ENCODE results near the gene FRMD8.

Gene FRMD8

DNA sequence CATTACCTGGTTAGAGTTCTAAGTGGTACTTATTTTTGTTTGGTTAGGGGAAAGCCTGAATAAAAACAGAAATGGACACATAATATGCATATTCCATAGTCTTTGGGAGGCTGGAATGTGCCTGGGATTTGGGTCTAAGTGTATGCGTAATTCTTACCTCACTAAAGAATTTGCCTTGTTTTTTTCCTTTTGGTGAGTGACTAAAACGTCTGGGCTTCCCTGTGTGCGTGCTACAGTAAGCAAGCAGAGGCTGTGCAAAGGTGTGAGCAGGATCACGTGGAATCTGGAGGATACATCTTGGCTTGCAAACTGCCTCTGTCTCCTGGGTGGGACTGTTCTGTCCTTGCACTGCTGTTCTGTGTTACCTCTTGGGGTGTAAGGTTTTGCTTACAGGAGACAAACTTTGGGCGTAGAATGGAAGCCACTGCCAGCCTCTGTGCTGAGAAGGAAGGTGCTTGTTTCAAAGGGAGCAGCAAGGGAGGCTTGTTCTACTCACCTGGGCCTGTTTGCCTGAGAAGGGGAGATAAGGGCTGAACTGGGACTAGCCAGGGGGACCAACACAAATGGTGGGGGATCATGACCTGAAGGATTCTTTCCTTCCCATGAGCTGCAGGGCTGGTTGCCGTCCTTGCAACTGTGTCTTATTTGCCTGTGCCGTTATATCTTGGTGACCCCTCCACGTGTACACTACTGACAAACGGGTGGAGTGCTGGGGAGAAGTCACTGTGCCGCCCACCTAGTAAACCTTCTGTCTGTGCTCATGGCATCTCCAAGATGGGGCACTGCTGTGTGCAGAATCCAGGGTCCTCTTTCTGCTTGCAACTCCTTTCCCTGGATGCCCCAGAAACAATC is 40.6 kb downstream of the FRMD8 start:
- FAIRE-seq: no peak

DNA sequence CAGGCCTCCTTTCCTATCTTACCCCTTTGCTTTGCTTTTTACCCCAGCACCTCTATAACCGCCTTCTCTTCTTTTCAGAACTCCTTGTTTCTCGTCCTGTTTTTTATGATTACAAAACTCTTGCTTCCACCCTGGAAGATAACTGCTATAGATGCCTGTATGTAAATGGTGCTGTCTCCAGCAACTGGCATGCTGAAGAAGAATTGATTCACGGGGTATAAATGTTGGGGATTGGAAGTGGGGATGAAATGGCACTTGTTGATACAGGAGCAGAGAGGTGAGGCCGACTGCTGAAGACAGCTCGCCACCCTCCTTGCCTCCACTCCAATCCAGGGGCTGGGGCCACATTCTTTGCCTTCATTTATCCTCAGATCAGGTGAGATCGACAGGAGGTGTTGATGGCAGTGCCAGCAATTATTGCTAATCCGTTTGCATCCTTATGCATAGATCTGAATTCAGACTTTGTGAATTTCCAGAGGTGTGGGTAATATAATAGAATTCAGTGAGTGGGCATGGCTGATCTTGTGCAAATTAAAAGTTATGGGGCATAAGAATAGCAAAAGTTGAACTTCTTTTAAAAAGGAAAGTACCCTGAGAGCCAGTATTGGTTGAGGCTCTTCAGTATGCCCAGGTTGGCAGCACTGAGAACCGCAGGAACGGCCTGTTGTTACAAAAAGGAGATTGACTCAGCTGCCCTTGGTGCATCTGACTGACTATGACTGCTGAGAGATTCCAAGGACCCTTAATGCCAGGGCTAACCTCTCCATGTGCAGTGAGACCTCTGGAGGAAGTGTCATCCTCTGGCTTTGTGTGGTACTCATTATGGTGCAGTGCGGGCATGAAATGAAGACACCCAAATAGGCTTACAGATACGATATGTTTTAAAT is 41.5 kb downstream of the FRMD8 start:
- FAIRE-seq: no peak

DNA sequence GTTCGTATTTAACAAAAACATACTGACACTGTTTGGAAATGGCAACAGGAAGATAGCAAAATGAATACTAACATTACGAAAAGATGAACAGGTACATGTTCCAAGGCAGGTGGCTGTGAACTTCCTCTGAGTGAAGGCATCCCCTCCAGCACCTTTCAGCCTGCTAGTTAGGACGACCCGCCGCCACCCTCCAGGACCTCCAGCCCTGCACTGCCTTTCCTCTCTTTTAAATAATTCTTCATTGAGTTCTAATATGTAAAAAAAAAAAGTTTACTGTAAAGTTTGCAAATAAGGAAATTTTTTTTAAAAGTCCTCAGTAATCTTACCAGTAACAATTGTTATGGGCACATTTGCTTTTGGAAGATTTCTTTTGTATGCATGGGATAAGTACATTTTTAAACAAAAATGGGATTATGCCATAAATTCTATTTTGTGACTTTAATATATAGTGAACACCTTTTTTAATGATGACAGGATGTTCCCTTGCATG is 42.2 kb downstream of the FRMD8 start:
- no peak for FAIRE-seq

GRCh38 chr11:65429068-65429681 is 42.7 kb downstream of the FRMD8 start:
- no peak for FAIRE-seq

DNA sequence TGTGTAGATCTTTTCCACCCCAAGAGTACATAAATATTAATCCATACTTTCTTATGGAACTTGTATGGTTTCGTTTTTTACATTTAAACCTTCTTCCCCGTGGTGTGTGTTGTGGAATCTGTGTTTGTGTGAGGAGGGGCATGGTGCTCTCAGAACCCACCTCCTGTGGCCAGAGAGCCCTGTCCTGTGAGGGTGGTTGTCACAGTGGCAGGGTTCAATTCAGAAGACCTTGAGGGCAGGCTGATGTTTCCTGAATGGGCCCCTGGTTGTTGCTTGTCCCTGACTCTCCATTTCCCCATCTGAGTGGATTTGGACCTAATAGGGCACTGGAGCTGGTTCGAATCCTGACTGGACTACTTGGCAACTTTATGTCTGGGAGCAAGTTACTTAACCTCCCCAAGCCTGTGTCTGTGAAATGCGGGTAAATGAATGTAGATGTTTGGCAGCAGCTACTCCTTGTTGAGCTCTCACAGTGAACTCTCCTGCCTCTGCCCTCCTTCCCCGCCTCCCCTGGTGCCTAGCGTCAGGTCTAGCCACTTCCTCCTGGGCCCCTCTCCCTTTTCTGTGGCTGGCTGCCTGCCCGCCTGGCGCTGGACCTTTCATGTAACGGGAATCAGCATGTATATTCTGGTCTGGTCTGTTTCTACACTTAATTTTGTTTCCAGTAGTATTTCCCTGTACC is 43.4 kb downstream of the FRMD8 start:
- no peak for FAIRE-seq

DNA sequence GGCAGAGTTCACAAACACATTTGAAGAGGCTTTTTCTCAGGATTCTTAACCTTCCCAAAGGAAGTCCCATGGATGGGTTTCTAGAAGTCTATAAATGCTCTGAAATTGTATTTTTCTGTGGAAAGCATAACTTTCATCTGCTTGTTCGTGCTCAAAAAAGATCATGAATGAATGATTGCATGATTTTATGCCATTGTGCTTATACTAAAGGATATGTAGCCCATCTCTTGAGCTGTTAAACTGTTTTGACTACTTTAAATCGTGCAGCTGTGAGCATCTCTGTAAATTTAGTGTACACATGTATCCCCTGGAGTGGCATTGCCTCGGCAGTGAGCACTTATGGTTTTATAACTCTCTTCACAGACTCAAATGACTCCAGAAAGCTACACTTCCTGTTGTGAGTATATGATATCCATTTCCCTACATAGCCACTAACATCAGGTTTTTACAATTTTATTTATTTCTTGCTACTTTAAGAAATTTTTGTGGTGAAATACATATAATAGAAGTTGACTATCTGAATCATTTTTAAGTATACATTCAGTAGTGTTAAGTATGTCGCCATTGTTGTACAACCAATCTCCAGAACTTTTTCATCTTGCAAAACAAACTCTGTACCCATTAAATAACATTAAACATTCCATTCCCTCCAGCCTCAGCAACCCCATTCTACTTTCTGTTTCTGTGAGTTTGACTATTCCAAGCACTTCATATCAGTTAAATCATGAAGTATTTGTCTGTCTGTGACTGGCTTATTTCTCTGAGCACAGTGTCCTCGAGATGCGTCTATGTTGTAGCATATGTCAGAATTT is 44.2 kb downstream of the FRMD8 start:
- no peak for FAIRE-seq

DNA sequence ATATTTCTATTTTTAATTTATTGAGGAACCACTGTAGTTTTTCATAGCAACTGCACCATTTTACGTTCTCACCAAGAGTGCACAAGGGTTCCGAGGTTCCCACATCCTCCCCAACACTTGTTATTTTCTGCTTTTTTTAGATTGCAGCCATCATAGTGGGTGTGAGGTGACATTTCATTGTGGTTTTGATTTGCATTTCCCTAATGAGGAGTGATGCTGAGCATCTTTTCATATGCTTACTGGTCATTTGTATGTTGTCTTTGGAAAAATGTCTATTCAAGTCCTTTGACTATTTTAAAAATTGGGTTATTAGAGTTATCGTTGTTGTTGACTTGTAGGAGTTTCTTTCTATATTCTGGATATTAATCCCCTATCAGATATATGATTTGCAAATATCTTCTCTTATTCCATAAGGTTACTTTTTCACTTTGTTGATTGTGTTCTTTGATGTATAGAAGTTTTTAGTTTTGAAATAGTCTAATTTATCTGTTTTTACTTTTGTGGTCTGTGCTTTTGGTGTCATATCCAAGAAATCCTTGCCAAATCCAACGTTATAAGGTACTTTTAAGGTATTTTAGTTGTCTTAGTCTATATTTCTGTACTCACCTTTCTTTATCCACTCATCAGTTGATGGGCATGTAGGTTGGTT is 45.1 kb downstream of the FRMD8 start:
- FAIRE-seq: no peak

- no peak for FAIRE-seq
Observed at GRCh38 chr11:65432100-65432650, 45.7 kb downstream of the FRMD8 start.

DNA sequence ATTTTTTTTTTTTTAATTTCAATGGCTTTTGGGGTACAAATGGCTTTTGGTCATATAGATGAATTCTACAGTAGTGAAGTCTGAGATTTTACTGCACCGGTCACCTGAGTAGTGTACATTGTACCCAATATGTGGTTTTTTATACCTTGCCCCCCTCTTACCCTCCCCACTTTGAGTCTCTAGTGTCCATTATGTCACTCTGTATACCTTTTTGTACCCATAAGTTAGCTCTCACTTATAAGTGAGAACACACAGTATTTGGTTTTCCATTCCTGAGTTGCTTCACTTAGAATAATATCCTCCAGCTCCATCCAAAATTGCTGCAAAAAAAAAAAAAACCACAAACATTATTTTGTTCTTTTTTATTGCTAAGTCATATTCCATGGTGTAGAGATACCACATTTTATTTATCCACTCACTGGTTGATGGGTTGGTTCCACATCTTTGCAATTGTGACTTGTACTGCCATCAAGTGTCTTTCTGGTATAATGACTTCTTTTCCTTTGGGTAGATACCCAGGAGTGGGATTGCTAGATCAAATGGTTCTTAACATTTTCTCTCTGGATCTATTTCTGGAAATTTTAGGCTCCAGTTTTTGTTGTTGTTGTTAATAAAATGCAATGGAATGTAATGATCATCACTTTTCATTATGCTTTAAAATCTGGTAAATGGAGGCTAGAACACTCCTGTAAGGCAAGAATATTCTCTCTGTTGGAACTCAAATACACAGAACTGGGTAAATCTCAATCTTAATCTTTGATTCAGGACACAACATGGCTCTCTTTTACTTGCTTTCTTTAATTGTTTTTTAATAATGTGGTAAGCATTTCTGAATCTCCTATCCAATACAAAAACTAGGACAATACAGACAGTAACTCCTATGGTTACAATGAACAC is 46.5 kb downstream of the FRMD8 start:
- peak; percentile 90 for FAIRE-seq

- no peak for FAIRE-seq
Observed at GRCh38 chr11:65433657-65434056, 47.2 kb downstream of the FRMD8 start.

DNA sequence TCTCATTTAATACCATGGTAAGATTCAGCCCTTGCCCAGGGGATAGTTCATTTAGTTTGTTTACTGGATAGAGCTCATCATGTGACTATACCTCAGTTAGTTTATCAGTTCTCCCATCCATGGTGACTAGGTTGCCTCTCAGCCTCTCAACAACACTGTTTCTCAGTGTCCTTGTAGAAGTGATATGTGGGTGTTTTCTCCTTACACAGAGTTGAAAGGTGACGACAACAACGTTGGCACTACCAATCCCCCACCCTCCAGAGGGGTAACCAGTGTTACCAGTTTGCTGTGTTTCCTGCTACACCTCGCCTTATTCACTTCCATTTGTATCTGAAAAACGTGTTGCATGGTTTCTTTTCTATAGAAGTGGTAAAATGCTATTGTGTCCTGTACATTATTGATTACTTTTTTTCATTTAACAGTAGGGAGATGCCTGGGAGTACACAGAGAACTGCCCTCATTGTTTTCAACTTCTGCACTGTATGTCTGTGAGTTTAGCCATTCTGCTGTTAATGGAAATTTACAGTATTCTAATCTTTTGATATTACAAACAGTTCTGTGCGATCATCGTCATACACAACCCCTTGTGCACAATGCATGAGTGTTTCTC is 47.7 kb downstream of the FRMD8 start:
- no peak for FAIRE-seq

DNA sequence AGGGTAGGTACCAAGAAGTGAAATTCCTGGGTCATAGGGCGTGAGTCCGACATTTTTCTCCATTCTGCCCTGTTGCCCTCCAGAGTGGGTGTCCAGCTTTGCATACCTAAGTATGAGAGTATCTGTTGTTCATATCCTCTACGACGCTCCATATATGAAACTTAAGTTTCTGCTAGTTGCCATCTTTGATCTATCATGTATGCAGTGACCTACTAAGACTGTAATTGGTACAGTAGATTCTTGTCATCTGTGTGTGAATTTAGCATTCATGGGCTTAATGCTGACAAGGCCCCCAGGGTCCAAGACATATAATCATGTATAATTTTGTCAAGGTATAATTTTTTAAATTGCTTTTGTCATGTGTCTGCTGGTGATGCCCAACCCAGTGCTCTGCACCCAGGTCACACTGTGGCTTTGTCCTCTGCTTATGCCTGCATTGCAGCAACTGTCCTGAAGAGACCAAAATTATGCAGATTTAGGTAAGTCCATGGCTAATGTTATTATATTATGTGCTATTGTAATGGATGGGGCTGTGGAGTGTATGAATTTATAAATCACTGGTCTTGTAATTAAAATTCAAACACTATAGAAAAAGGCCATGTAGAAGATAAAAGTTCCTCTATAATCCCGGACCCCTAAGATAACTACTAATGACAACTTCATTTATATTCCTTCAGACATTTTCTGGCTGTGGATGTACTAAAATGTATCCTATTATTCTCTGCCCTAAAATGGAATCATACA is 48.4 kb downstream of the FRMD8 start:
- FAIRE-seq: no peak

DNA sequence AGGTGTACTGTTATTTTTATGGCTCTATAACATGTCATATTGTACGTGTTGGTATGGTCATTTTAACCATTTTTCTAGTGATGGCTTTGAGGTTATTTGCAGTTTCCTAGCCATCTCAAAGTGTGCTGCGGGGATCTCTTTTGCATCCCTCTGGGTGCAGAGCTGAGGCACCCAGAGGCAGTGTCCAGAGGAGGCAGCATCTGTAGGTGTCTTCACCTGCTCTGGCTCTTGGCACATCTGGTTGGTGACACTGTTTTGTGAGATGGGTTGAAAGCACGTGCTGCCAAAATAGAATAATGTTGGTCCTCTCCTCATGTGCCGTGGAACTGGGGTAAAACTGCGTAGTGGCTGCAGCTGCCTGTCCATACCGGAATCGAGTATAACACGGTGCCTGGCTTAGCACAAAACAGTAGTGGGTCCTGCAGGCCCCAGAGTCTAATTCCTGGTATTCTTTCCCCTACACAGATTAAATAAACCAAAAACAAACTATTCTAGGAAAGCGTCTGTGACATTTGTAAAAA is 49.0 kb downstream of the FRMD8 start:
- FAIRE-seq: no peak

GRCh38 chr11:65435981-65436411 is 49.6 kb downstream of the FRMD8 start:
- no peak for FAIRE-seq

DNA sequence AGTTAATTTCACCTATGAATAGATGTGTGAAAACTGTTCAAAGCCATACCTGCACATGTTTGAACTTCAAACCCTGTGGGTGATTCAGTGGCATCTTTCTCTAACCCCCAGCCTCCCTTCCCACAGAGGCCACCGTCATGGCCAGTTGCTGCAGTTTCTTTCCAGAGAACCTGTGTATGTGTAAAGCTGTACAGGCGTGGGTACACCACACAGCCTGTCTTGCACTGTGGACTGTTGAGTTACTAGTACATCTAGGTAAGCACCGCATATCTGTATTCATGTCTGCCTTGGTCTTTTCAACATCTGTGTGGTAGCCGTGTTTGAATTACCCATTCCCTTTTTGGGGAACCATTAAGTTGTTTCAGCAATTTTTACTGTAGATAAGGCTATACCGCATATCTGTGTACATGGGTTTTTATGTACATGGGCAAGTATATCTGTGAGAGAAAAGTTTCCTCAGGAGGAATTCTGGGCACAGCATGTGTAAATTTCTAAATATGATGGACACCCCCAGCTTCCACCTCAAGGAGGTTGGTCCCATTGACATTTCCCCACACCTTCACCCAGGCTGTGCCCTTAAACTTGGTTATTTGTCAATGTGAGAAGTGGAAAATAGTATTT is 50.1 kb downstream of the FRMD8 start:
- FAIRE-seq: no peak

DNA sequence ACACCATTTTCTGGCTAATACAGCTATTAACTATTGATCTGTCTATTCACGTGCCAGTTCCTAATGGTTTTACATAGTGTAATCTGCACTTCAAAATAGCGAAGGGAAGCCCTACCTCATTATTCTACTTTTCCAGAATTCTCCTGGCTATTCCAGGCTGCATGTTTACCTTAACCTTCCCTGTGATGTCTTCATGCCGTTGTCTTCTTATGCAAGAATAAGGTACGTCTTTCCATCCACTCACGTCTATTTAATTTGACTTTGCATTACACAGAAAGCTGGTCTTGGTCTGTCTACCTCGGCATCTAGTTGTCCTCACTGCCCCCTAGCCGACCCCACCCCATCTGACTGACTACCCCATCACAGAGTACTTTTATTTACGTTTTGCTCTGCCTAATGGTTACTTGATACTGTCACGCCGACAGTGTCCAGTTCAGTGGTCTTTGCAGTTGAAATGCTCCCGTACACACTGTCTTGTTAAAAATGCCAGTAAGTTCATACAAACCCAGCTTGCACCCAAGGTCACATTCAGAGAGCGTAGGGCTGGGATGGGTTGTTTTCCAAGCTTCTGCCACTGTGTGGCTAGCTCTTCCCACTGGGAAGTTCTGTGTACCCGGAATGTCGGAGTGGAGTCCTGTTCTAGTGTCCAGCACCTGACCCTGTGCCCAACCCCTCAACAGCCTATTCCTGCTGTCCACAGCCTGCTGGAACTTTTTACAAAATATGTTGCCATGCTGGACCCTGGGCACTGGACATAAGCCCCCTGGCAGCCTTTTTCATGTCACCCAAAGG is 51.2 kb downstream of the FRMD8 start:
- no peak for FAIRE-seq

Measured in TTC549 (cell line).